OCI-LY7 (cell line): ENCODE results near the gene AHCY. TPM values are rescaled to one million over a fixed set of nuclear protein-coding genes. Genes with fewer than 3 reads are reported as not detected.

ENCODE experiments used
- BruUV-seq: library from RNA; stranded (reverse); fragments of 400-500 nt; replicated peaks from 2 replicates; lab custom pipeline; 2021; lab: Mats Ljungman, UMichigan
- CTCF ChIA-PET: fragments of 300-600 bp; sonication (Branson Sonifier 250); formaldehyde crosslinking; loops from one replicate; lab custom pipeline; 2022; ENCODE audit warnings: antibody characterized with exemption; ENCODE audit not compliant: unreplicated experiment; lab: Charles Lee
- POLR2A ChIA-PET: fragments of 300-600 bp; sonication (Branson Sonifier 250); formaldehyde crosslinking; loops from one replicate; lab custom pipeline; 2022; ENCODE audit warnings: antibody characterized with exemption; lab: Charles Lee
- DNase-seq: peaks from one replicate; pipeline ENCODE4 v3.0.0-alpha.2; 2015; ENCODE audit warnings: low spot score
- H2AFZ ChIP-seq: fragments of 200-600 bp; sonication (generic), shearing (Covaris generic); 2 replicates; pipeline ENCODE4 v1.6.1; 2014; ENCODE audit warnings: mild to moderate bottlenecking, antibody characterized with exemption, low read length, moderate library complexity
- H3K27ac ChIP-seq: fragments of 200-600 bp; sonication (generic); 2 replicates; pipeline ENCODE4 v1.5.1; 2014; ENCODE audit warnings: mixed run types, low read depth, mild to moderate bottlenecking, moderate library complexity, low read length, inconsistent platforms; ENCODE audit not compliant: poor library complexity, severe bottlenecking
- H3K36me3 ChIP-seq: fragments of 200-600 bp; sonication (generic); 2 replicates; pipeline ENCODE4 v1.6.1; 2014; ENCODE audit warnings: mild to moderate bottlenecking, antibody characterized with exemption, low read length, moderate library complexity, mixed read lengths; ENCODE audit not compliant: insufficient read depth
- H3K4me1 ChIP-seq: fragments of 200-600 bp; sonication (generic); 2 replicates; pipeline ENCODE4 v1.5.1; 2014; ENCODE audit warnings: mild to moderate bottlenecking, low read length; ENCODE audit not compliant: insufficient read depth, poor library complexity, severe bottlenecking
- H3K4me2 ChIP-seq: fragments of 200-600 bp; sonication (generic); 2 replicates; pipeline ENCODE4 v1.6.1; 2014; ENCODE audit warnings: mild to moderate bottlenecking, low read length
- H3K4me3 ChIP-seq: fragments of 200-600 bp; sonication (generic); 2 replicates; pipeline ENCODE4 v1.5.1; 2014; ENCODE audit warnings: mild to moderate bottlenecking, low read depth, low read length; ENCODE audit not compliant: poor library complexity, severe bottlenecking
- H3K79me2 ChIP-seq: fragments of 200-600 bp; sonication (generic); 2 replicates; pipeline ENCODE4 v1.6.1; 2016; ENCODE audit warnings: low read depth, mild to moderate bottlenecking, low read length, moderate library complexity, mixed read lengths; ENCODE audit not compliant: insufficient read depth
- H3K9me2 ChIP-seq: fragments of 200-600 bp; sonication (generic); 2 replicates; pipeline ENCODE4 v1.6.1; 2016; ENCODE audit warnings: mild to moderate bottlenecking, low read length, mixed read lengths; ENCODE audit not compliant: insufficient read depth
- H3K9me3 ChIP-seq: fragments of 200-600 bp; sonication (generic); 2 replicates; pipeline ENCODE4 v1.6.1; 2014; ENCODE audit warnings: mild to moderate bottlenecking, mixed run types, low read length, mixed read lengths
- H4K20me1 ChIP-seq: fragments of 200-600 bp; sonication (generic); 2 replicates; pipeline ENCODE4 v1.6.1; 2014; ENCODE audit warnings: mild to moderate bottlenecking, antibody characterized with exemption, low read length, moderate library complexity, mixed read lengths; ENCODE audit not compliant: insufficient read depth
- EZH2phosphoT487 ChIP-seq: fragments of 200-600 bp; sonication (generic); IDR thresholded peaks from 2 replicates; pipeline ENCODE4 v1.6.1; 2018; ENCODE audit warnings: low read depth, borderline replicate concordance, mild to moderate bottlenecking, mixed run types, antibody characterized with exemption, low read length, moderate library complexity, mixed read lengths
- intact Hi-C: fragments of 100-400 bp; cut with micrococcal nuclease; formaldehyde crosslinking; loops from one replicate; pipeline ENCODE4 v1.10.0; 2022; ENCODE audit not compliant: unreplicated experiment
- total RNA-seq, 2 experiments: library from RNA; depleted of rRNA in 1 of 2; stranded (reverse); fragments of >200 nt in 1 of 2; shearing (Covaris generic) in 1 of 2; gene quantifications; 2 replicates each; pipeline ENCODE4 v1.2.3, GENCODE V29; 2014 to 2022
- TF ChIP-seq, protein P1 (sequence below): fragments of 200-600 bp; sonication (generic); conservative IDR thresholded peaks from 2 replicates; pipeline ENCODE4 v1.5.1; 2014; ENCODE audit warnings: mild to moderate bottlenecking, antibody characterized with exemption, low read length, moderate library complexity, mixed read lengths

Gene AHCY
- total RNA-seq, 2 experiments from 2014 or later, result 133 to 218 TPM

DNA sequence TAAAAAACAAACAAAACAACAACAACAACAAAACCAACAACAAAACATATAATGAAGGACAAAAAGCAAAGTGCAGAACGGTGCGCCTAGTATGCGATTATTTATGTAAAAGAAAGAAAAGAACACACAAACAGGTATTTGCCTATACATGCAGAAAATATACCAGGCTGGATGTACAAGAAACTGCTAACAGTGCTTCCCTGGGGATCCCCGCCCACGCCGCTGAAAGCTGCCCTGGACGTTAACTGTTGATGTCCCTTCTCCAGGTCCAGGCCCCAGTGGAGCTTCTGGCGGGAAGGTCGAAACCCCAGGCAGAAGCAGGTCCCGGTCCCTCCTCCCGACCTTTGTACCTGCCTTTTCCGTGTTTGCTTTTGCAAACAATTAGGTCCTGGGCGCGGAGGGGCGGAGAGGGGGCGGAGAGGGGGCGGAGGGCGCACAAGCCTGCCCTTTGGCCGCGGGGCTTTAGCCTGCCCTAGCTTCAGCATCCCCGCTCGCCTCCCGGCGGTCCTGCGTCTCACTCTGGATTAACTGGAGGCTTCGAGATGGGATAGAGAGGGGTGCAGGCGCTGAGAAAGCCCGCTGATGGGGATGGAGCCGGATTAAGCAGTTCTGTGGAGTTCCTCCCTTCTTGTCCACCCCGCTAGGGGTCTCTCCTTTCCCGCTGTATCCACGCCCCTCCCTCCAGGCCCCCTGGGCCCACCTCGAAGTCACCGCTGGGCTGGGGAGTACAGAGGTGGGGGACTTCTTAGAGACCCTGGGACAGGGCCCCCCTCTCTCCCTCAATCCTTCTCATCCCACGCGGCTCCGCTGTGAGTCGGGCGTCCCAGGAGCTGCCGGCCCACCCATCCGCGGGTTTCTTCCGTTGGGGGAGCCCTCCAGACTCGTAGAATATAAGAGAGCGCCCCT, 8.2 kb upstream of the AHCY start:
- CTCF ChIA-PET, result interaction anchor here (0.9 to 1.0 kb wide), 3 partner anchors 10 to 211 kb away, joined by 3 to 4 read pairs (median 3); no protein-coding TSS in a partner anchor
- no peaks in the 10 kb centered on the region for H3K9me2 ChIP-seq
- intact Hi-C loops, result loop anchor here (1.0 to 5.0 kb wide), 6 partner anchors 96 to 457 kb away; no protein-coding TSS in a partner anchor

DNA sequence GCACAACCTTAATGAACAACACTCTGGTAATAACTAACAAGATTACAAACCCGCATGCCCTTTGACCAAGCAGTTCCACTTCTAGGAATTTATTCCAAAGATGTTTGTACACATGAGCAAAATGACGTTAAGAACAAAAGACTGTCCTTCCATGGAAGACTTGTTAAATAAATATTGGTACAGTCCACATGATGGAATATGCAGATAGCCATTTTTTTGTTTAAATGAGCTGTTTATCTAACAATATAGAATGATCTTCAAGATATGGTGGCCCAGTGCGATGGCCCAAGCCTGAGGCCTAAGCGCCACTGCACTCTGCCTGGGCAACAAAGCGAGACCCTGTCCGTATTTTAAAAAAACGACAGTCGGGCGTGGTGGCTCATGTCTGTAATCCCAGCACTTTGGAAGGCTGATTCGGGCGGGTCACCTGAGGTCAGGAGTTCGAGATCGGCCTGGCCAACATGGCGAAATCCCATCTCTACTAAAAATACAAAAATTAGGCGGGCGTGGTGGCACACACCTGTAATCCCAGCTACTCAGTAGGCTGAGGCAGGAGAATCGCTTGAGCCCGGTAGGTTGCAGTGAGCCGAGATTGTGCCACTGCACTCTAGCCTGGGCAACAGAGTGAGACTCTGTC, 7.4 kb upstream of the AHCY start:
- intact Hi-C loops, result loop anchor here (5.0 kb wide), 1 partner anchor 97 kb away; no protein-coding TSS in a partner anchor
- H3K4me1 ChIP-seq, result no peaks in the 10 kb centered on the region
- no peak for DNase-seq
- H3K9me2 ChIP-seq, result no peaks in the 10 kb centered on the region
- H3K79me2 ChIP-seq, result no peaks in the 10 kb centered on the region
- CTCF ChIA-PET, result interaction anchor here (1.0 kb wide), 1 partner anchor 212 kb away, joined by 4 read pairs; no protein-coding TSS in a partner anchor
- H3K4me3 ChIP-seq, result no peak overlapping the region
- TF ChIP-seq, protein P1, sequence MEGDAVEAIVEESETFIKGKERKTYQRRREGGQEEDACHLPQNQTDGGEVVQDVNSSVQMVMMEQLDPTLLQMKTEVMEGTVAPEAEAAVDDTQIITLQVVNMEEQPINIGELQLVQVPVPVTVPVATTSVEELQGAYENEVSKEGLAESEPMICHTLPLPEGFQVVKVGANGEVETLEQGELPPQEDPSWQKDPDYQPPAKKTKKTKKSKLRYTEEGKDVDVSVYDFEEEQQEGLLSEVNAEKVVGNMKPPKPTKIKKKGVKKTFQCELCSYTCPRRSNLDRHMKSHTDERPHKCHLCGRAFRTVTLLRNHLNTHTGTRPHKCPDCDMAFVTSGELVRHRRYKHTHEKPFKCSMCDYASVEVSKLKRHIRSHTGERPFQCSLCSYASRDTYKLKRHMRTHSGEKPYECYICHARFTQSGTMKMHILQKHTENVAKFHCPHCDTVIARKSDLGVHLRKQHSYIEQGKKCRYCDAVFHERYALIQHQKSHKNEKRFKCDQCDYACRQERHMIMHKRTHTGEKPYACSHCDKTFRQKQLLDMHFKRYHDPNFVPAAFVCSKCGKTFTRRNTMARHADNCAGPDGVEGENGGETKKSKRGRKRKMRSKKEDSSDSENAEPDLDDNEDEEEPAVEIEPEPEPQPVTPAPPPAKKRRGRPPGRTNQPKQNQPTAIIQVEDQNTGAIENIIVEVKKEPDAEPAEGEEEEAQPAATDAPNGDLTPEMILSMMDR, result no peak
- no peak for TF ChIP-seq EZH2phosphoT487
- no TSS peak for BruUV-seq
- no peaks in the 10 kb centered on the region for H4K20me1 ChIP-seq
- POLR2A ChIA-PET, result interaction anchor here (0.6 kb wide), 1 partner anchor 147 kb away, joined by 4 read pairs; no protein-coding TSS in a partner anchor
- no peak overlapping the region for H3K4me2 ChIP-seq
- H3K27ac ChIP-seq, result no peak overlapping the region
- H3K9me3 ChIP-seq, result no peaks in the 10 kb centered on the region
- no peaks in the 10 kb centered on the region for H3K36me3 ChIP-seq
- H2AFZ ChIP-seq, result no peak overlapping the region

More for the DNA sequence above, 8.2 kb upstream of the AHCY start:
- BruUV-seq, result no TSS peak
- H2AFZ ChIP-seq, result no peak overlapping the region
- H3K36me3 ChIP-seq, result no peaks in the 10 kb centered on the region
- H4K20me1 ChIP-seq, result no peaks in the 10 kb centered on the region
- TF ChIP-seq EZH2phosphoT487, result no peak
- TF ChIP-seq, protein P1, result 0 out of 2 replicates have a peak, but pooled peaks have one; percentile 16
- DNase-seq, result no peak
- H3K27ac ChIP-seq, result no peak overlapping the region
- H3K9me3 ChIP-seq, result no peaks in the 10 kb centered on the region
- H3K4me2 ChIP-seq, result no peak overlapping the region
- no peak overlapping the region for H3K4me3 ChIP-seq
- no peaks in the 10 kb centered on the region for H3K79me2 ChIP-seq
- no peaks in the 10 kb centered on the region for H3K4me1 ChIP-seq
- POLR2A ChIA-PET, result interaction anchor here (0.6 to 1.2 kb wide), 2 partner anchors 148 to 219 kb away, joined by 3 to 4 read pairs; no protein-coding TSS in a partner anchor
